Measurements from ENCODE around the gene BABAM2.
"Not testable (repeated sequence)": the region's sequence is repeated elsewhere in the genome, so short reads cannot be mapped to it uniquely, and the experiment has no call there.

The BABAM2 gene

DNA sequence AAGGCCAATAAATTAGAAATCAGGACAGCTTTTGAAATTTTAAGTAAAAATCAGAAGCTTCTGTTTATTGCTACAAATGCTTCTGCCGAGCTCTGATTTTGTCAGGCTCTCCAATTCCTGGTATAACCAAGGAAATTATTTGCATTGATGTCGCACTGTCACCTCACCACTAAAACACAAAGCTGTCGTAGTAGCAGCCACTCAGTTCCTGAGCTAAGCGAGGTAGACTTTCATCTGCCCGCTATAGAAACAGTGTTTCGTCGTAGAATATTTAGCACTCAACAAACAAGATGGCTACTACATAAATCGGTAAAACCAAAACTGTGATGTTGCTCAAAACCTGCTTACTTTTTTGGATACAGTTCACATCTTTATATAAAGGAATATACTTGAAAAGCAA, 360.8 kb downstream of the BABAM2 start:
- DNase-seq (ENCODE audit: low read depth), result no peak
- no peak overlapping the region for H3K4me3 ChIP-seq (ENCODE audit: low read depth, low read length)
- TF ChIP-seq, protein P1, sequence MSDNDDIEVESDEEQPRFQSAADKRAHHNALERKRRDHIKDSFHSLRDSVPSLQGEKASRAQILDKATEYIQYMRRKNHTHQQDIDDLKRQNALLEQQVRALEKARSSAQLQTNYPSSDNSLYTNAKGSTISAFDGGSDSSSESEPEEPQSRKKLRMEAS (IDR thresholded peaks at IDR 0.05; ENCODE audit: low read depth, low read length), result no peak
- TF ChIP-seq CTCF (IDR thresholded peaks at IDR 0.05; ENCODE audit: low read depth, low read length) (no peak), POLR2A (IDR thresholded peaks at IDR 0.05; ENCODE audit: extremely low read depth, insufficient read length) (no peak), MYC (IDR thresholded peaks at IDR 0.05; ENCODE audit: low read depth, low read length) (no peak)

DNA sequence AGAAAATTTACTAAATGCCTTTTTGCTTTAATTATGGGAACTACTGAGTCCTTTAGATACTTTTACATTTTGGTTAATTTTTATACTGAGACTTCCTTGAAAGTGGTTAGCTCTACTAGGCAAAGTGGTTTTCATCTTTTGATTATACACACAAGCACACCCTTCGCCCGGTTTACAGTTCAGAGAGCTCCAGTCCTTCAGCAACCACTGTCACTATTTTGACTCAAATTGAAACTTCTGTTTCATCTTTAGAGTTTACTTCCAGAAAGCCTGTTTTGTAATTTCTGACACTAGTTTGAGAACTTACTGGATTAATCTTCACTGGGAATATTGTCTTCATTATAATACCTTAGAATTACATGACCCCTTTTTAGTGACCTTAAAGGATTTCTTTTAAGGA, 361.8 kb downstream of the BABAM2 start:
- H3K4me3 ChIP-seq (ENCODE audit: low read depth, low read length), result no peak overlapping the region
- DNase-seq (ENCODE audit: low read depth), result no peak
- TF ChIP-seq, protein P1 (IDR thresholded peaks at IDR 0.05; ENCODE audit: low read depth, low read length), result no peak
- no peak for TF ChIP-seq POLR2A (IDR thresholded peaks at IDR 0.05; ENCODE audit: extremely low read depth, insufficient read length)
- no peak for TF ChIP-seq MYC (IDR thresholded peaks at IDR 0.05; ENCODE audit: low read depth, low read length)
- no peak for TF ChIP-seq CTCF (IDR thresholded peaks at IDR 0.05; ENCODE audit: low read depth, low read length)

DNA sequence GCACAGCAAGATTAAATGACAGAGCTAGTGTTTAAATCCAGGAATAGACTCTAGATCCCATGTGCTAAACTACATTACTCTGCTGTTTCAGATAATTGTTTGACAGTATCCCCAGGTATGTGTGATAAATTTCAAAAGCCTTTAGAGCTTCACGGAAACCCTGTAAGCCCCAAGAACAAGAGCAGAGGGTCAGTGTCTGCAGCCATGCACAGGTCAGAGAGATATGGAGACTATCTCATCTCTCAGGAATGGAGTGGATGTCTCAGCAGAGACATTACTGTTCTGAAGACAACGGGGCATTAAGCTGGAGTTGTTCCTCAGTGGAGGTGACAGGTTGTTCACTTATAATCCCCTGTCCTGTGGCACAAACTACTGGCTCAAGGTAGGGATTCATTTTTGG, 363.0 kb downstream of the BABAM2 start:
- no peak for TF ChIP-seq CTCF (IDR thresholded peaks at IDR 0.05; ENCODE audit: low read depth, low read length)
- TF ChIP-seq, protein P1 (IDR thresholded peaks at IDR 0.05; ENCODE audit: low read depth, low read length), result no peak
- TF ChIP-seq POLR2A (IDR thresholded peaks at IDR 0.05; ENCODE audit: extremely low read depth, insufficient read length), result no peak
- TF ChIP-seq MYC (IDR thresholded peaks at IDR 0.05; ENCODE audit: low read depth, low read length), result no peak
- no peak for DNase-seq (ENCODE audit: low read depth)
- no peak overlapping the region for H3K4me3 ChIP-seq (ENCODE audit: low read depth, low read length)

DNA sequence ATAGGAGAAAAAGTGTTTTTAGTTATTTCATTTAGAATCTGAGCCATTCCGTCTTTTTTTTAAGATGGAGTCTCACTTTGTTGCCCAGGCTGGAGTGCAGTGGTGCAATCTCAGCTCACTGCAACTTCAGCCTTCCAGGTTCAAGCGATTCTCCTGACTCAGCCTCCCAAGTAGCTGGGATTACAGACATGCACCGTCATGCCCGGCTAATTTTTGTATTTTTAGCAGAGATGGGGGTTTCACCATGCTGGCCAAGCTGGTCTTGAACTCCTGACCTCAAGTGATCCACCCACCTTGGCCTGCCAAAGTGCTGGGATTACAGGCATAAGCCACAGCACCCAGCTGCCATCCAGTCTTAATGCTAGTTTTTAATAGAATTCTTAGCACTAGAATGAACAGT, 364.7 kb downstream of the BABAM2 start:
- not testable (repeated sequence) for H3K4me3 ChIP-seq (ENCODE audit: low read depth, low read length); DNase-seq (ENCODE audit: low read depth)

DNA sequence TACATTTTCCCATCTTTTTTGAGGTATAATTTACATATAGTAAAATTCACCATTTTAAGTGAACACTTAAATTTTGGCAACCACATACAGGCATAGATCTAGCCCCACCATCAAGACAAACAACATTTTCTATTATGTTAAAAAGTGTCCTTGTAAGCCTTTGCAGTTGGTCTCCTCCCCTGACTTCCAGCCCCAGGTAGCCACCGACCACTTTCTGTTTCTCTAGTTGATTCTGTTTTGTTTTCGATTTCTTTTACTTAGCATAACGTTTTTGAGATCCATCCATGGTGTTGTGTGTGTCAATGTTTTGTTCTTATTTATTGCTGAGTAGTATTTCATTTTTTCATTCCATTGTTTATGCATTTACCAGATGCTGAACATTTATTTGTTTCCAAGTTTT, 366.7 kb downstream of the BABAM2 start:
- no peak for DNase-seq (ENCODE audit: low read depth)
- no peak overlapping the region for H3K4me3 ChIP-seq (ENCODE audit: low read depth, low read length)
- TF ChIP-seq CTCF (IDR thresholded peaks at IDR 0.05; ENCODE audit: low read depth, low read length) (no peak), MYC (IDR thresholded peaks at IDR 0.05; ENCODE audit: low read depth, low read length) (no peak), POLR2A (IDR thresholded peaks at IDR 0.05; ENCODE audit: extremely low read depth, insufficient read length) (no peak)
- TF ChIP-seq, protein P1 (IDR thresholded peaks at IDR 0.05; ENCODE audit: low read depth, low read length), result no peak

DNA sequence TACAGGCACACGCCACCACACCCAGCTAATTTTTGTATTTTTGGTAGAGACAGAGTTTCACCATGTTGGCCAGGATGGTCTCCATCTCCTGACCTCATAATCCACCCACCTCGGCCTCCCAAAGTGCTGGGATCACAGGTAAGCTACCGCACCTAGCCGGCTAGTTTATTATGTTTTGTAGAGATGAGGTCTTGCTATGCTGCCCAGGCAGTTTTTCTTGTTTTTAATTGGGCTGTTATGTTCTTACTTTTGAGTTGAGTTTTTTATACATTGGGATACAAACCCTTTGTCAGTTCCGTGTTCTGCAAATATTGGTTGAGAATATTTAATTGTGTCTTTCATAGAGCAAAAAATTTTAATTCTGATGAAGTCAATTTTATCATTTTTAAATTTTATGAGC, 368.7 kb downstream of the BABAM2 start:
- not testable (repeated sequence) for DNase-seq (ENCODE audit: low read depth); H3K4me3 ChIP-seq (ENCODE audit: low read depth, low read length)

- TF ChIP-seq MYC (IDR thresholded peaks at IDR 0.05; ENCODE audit: low read depth, low read length), result no peak
- no peak for TF ChIP-seq POLR2A (IDR thresholded peaks at IDR 0.05; ENCODE audit: extremely low read depth, insufficient read length)
- TF ChIP-seq CTCF (IDR thresholded peaks at IDR 0.05; ENCODE audit: low read depth, low read length), result no peak
- TF ChIP-seq, protein P1 (IDR thresholded peaks at IDR 0.05; ENCODE audit: low read depth, low read length), result no peak
- no peak overlapping the region for H3K4me3 ChIP-seq (ENCODE audit: low read depth, low read length)
- DNase-seq (ENCODE audit: low read depth), result no peak
These were observed 373.2 kb downstream of the BABAM2 start for GRCh38 chr2:28263690-28264089.
